ENCODE results near the gene CKMT2.

DNA sequence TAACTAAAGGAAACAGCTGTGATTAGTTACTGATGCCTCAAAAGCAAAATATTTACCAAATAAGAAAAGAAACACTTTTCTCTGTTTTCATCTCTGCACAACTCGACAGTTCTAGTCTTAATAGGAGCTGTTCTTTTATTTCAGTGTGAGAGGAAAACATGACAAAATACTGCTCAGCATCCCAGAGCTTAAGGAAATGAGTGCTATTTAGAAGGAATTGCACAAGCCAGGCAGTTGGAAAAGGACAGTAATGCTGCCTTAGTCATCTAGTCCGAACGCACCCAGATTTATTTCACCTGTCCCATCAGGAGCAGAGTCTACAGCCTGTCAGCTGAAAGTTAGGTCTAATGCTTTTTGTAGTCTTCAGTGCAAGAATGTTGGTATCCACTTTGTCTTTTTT lies 80.6 kb downstream of the CKMT2 start:
- no peak for TF ChIP-seq POLR2A (IDR thresholded peaks at IDR 0.05)
- TF ChIP-seq, protein P1, sequence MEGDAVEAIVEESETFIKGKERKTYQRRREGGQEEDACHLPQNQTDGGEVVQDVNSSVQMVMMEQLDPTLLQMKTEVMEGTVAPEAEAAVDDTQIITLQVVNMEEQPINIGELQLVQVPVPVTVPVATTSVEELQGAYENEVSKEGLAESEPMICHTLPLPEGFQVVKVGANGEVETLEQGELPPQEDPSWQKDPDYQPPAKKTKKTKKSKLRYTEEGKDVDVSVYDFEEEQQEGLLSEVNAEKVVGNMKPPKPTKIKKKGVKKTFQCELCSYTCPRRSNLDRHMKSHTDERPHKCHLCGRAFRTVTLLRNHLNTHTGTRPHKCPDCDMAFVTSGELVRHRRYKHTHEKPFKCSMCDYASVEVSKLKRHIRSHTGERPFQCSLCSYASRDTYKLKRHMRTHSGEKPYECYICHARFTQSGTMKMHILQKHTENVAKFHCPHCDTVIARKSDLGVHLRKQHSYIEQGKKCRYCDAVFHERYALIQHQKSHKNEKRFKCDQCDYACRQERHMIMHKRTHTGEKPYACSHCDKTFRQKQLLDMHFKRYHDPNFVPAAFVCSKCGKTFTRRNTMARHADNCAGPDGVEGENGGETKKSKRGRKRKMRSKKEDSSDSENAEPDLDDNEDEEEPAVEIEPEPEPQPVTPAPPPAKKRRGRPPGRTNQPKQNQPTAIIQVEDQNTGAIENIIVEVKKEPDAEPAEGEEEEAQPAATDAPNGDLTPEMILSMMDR (IDR thresholded peaks at IDR 0.05), result no peak

Data from breast epithelium (tissue), 3 donors.